GM18517 (cell line): ENCODE measurements around the gene LLGL2.

Source experiments
- ATAC-seq: cut with Tn5 transposase; IDR thresholded peaks from one replicate; pipeline ENCODE4 v1.9.1; 2021; ENCODE audit warnings: mild to moderate bottlenecking, moderate library complexity; ENCODE audit not compliant: unreplicated experiment

LLGL2 gene

GRCh38 chr17:75610103-75610984, 84.8 kb downstream of the LLGL2 start:
- ATAC-seq, result no peak

GRCh38 chr17:75611851-75612429, 86.4 kb downstream of the LLGL2 start:
- ATAC-seq, result no peak

- no peak for ATAC-seq
These were observed 87.6 kb downstream of the LLGL2 start for GRCh38 chr17:75612906-75613626.

- ATAC-seq, result no peak
These were observed 88.5 kb downstream of the LLGL2 start for GRCh38 chr17:75614006-75614405.

GRCh38 chr17:75614556-75615270, 89.2 kb downstream of the LLGL2 start:
- no peak for ATAC-seq

- no peak for ATAC-seq
These were observed 89.8 kb downstream of the LLGL2 start for GRCh38 chr17:75615301-75615700.

GRCh38 chr17:75616521-75617122, 91.1 kb downstream of the LLGL2 start:
- ATAC-seq, result no peak

- no peak for ATAC-seq
These were observed 91.7 kb downstream of the LLGL2 start for GRCh38 chr17:75617218-75617617.

- ATAC-seq, result no peak
These were observed 92.2 kb downstream of the LLGL2 start for GRCh38 chr17:75617675-75618074.

GRCh38 chr17:75619506-75620431, 94.3 kb downstream of the LLGL2 start:
- no peak for ATAC-seq

- no peak for ATAC-seq
These were observed 96.0 kb downstream of the LLGL2 start for GRCh38 chr17:75621489-75621888.

GRCh38 chr17:75622076-75622475, 96.6 kb downstream of the LLGL2 start:
- no peak for ATAC-seq

GRCh38 chr17:75622771-75623273, 97.3 kb downstream of the LLGL2 start:
- no peak for ATAC-seq

GRCh38 chr17:75623386-75623785, 97.9 kb downstream of the LLGL2 start:
- no peak for ATAC-seq

GRCh38 chr17:75624021-75624420, 98.5 kb downstream of the LLGL2 start:
- no peak for ATAC-seq
